K562 (cell line): Measurements from ENCODE around the gene PIK3CB. TPM values are rescaled to one million over a fixed set of nuclear protein-coding genes. Genes with fewer than 3 reads are reported as not detected.

Experiments used
- ARID1B ChIP-seq: fragments of 450-650 bp; IDR thresholded peaks from 2 replicates; pipeline ENCODE4 v1.6.1; 2016; ENCODE audit warnings: antibody characterized with exemption, mild to moderate bottlenecking, inconsistent platforms
- CBFA2T3 ChIP-seq: fragments of 450-650 bp; IDR thresholded peaks from 2 replicates; pipeline ENCODE4 v1.6.1; 2017
- CCNT2 ChIP-seq: IDR thresholded peaks from 2 replicates; pipeline ENCODE4 v1.6.1; 2011; ENCODE audit warnings: borderline replicate concordance, low read depth, mild to moderate bottlenecking, moderate library complexity, mixed read lengths, low read length; ENCODE audit not compliant: insufficient read length; ENCODE audit errors: extremely low read depth
- CREB1 ChIP-seq, 2 experiments: sonication (generic) in 1 of 2; formaldehyde crosslinking in 1 of 2; IDR thresholded peaks; 2 replicates each; pipeline versions ENCODE4 v1.6.1 to v1.8.0; 2012 to 2022; ENCODE audit warnings: inconsistent platforms in 1 of 2, mild to moderate bottlenecking in 1 of 2, missing genetic modification reagents in 1 of 2, moderate library complexity in 1 of 2
- DPF2 ChIP-seq: fragments of 450-650 bp; IDR thresholded peaks from 2 replicates; pipeline ENCODE4 v1.6.1; 2016
- EP300 ChIP-seq: IDR thresholded peaks from 2 replicates; pipeline ENCODE4 v1.6.1; 2012; ENCODE audit warnings: low read length, improper control_type of control experiment
- ETV1 ChIP-seq: fragments of 450-650 bp; conservative IDR thresholded peaks from 2 replicates; pipeline ENCODE4 v1.6.1; 2016; ENCODE audit warnings: missing genetic modification characterization, control low read depth, low read depth, missing compliant biosample characterization
- EZH2 ChIP-seq: IDR thresholded peaks from 2 replicates; pipeline ENCODE4 v1.6.1; 2012; ENCODE audit warnings: low read depth, mild to moderate bottlenecking, inconsistent platforms, low read length, borderline replicate concordance
- FOXA3 ChIP-seq, 2 experiments: fragments of 450-650 bp in 1 of 2; sonication (generic) in 1 of 2; formaldehyde crosslinking; IDR thresholded peaks in 1 of 2; conservative IDR thresholded peaks in 1 of 2; 2 replicates each; pipeline versions ENCODE4 v1.4.0 to v1.8.0; 2020 to 2022; ENCODE audit warnings: mild to moderate bottlenecking in 2 of 2, missing genetic modification reagents in 1 of 2
- GABPB2 ChIP-seq: fragments of 250-450 bp; sonication (Bioruptor Pico); conservative IDR thresholded peaks from 2 replicates; pipeline ENCODE4 v1.5.1; 2021; ENCODE audit warnings: mild to moderate bottlenecking
- HNRNPLL ChIP-seq: fragments of 200-400 bp; formaldehyde crosslinking; IDR thresholded peaks from 2 replicates; pipeline ENCODE4 v1.6.1; 2017; ENCODE audit warnings: low read length, low read depth, mild to moderate bottlenecking; ENCODE audit not compliant: poor library complexity, severe bottlenecking
- KLF6 ChIP-seq: fragments of 250-450 bp; sonication (Bioruptor Pico); IDR thresholded peaks from 2 replicates; pipeline ENCODE4 v1.4.0; 2020; ENCODE audit warnings: mild to moderate bottlenecking, moderate library complexity, borderline replicate concordance
- MCM2 ChIP-seq: fragments of 450-650 bp; IDR thresholded peaks from 2 replicates; pipeline ENCODE4 v1.6.1; 2017; ENCODE audit warnings: low read depth, mild to moderate bottlenecking
- MTA2 ChIP-seq: fragments of 450-650 bp; IDR thresholded peaks from 2 replicates; pipeline ENCODE4 v1.6.1; 2016; ENCODE audit warnings: low read depth
- MTA3 ChIP-seq: fragments of 450-650 bp; formaldehyde crosslinking; IDR thresholded peaks from 2 replicates; pipeline ENCODE4 v1.6.1; 2017; ENCODE audit warnings: mild to moderate bottlenecking, borderline replicate concordance
- NFE2 ChIP-seq: IDR thresholded peaks from 2 replicates; pipeline ENCODE4 v1.6.1; 2014; ENCODE audit warnings: antibody characterized with exemption, low read depth
- NONO ChIP-seq, 2 experiments: fragments of 200-400 bp in 1 of 2; fragments of 450-650 bp in 1 of 2; formaldehyde crosslinking in 1 of 2; IDR thresholded peaks; 2 replicates each; pipeline ENCODE4 v1.6.1; 2017; ENCODE audit warnings: low read depth in 2 of 2, mild to moderate bottlenecking in 2 of 2, moderate library complexity in 2 of 2, low read length in 1 of 2
- SAP30 ChIP-seq: fragments of 200-600 bp; sonication (generic); IDR thresholded peaks from 2 replicates; pipeline ENCODE4 v1.6.1; 2012; ENCODE audit warnings: borderline replicate concordance, low read depth, mild to moderate bottlenecking, moderate library complexity, low read length, control low read depth, inconsistent platforms; ENCODE audit not compliant: insufficient read depth, poor library complexity, severe bottlenecking
- SOX6 ChIP-seq: fragments of 450-650 bp; IDR thresholded peaks from 2 replicates; pipeline ENCODE4 v1.6.1; 2014; ENCODE audit warnings: mild to moderate bottlenecking
- TCF3 ChIP-seq: sonication (generic); formaldehyde crosslinking; IDR thresholded peaks from 2 replicates; pipeline ENCODE4 v1.4.0; 2020; ENCODE audit warnings: mild to moderate bottlenecking, missing genetic modification reagents
- U2AF2 ChIP-seq: fragments of 200-400 bp; formaldehyde crosslinking; optimal IDR thresholded peaks from 2 replicates; pipeline ENCODE3; 2017; ENCODE audit warnings: low read depth, mild to moderate bottlenecking, low read length
- polyA plus RNA-seq, 8 experiments: library from polyadenylated mRNA; depleted of rRNA in 4 of 8; stranded (reverse) in 5 of 8; unstranded in 3 of 8; fragments of >200 nt; fragmentation: Nextera tagmentation in 2 of 8; fragmentation: Illumina TruSeq in 1 of 8; extraction: Ambion mirVana in 2 of 8; extraction: Trizol in 1 of 8; gene quantifications; 2 replicates each; pipeline versions ENCODE4 v1.2.1 to v1.2.3, GENCODE V29; 2011 to 2014; ENCODE audit warnings: inconsistent platforms in 1 of 8, missing spikeins in 1 of 8
- total RNA-seq, 7 experiments: library from RNA; depleted of rRNA in 6 of 7; stranded (reverse); fragments of >200 nt in 6 of 7; fragmentation: Illumina TruSeq in 2 of 7; extraction: Trizol in 2 of 7; gene quantifications; 2 replicates each; pipeline versions ENCODE4 v1.2.1 to v1.2.3, GENCODE V29; 2011 to 2021; ENCODE audit warnings: low replicate concordance in 1 of 7
- TF ChIP-seq, protein P1 (sequence below): fragments of 450-650 bp; formaldehyde crosslinking; IDR thresholded peaks from 2 replicates; pipeline ENCODE4 v1.4.0; 2022; ENCODE audit warnings: mild to moderate bottlenecking, moderate library complexity
- TF ChIP-seq, protein P2 (sequence below): fragments of 250-450 bp; sonication (Bioruptor Pico); IDR thresholded peaks from 2 replicates; pipeline ENCODE4 v1.4.0; 2020; ENCODE audit warnings: mild to moderate bottlenecking
- TF ChIP-seq, protein P3 (sequence below): IDR thresholded peaks from 2 replicates; pipeline ENCODE4 v1.6.1; 2012; ENCODE audit warnings: low read depth, low read length, improper control_type of control experiment, borderline replicate concordance
- TF ChIP-seq, protein P4 (sequence below): fragments of 250-450 bp; sonication (Bioruptor Pico); IDR thresholded peaks from 2 replicates; pipeline ENCODE4 v1.5.0; 2021

PIK3CB gene
- total and polyA plus RNA-seq, 9 of the 15 experiments (the other 6 are each of a cell fraction or from before 2014, with no cell fraction given): 15.3 to 62.6 (median 28.3) TPM

DNA sequence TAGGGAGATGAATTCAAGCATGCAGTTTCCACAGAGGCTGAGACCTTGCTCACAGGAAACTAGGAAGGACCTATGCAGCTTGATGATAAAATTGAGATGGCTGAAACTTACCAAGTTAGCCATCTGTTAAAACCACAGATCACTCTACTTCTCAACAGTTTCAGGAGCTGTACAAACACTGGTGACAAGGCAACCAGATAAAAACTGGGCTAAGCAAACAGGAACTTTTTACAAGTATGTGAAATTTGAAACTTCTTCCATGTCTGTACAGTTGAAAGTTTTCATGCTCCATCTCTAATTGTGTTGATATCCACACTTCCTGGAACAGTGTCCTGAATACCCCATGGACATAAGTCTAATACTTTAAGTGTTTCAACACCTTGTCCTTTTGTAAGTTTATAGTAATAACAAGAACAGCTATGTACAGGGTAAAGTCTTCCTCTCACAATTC, 147.9 kb downstream of the PIK3CB start (continued):
- TF ChIP-seq SOX6 (peak; percentile 63), CCNT2 (peak; percentile 60), EZH2 (no peak), EP300 (peak; percentile 90), CBFA2T3 (peak; percentile 91), MTA2 (peak; percentile 46), GABPB2 (CRISPR knock-in tag) (no peak), MCM2 (no peak), KLF6 (no peak), ARID1B (peak; percentile 91), TCF3 (CRISPR knock-in tag) (peak; percentile 90), NONO (IDR thresholded peaks at IDR 0.05; ENCODE audit: low read depth in 2 of 2, low read length in 1 of 2) (no peak), ETV1 (tag) (no peak), SAP30 (no peak), CREB1 (IDR thresholded peaks at IDR 0.05) (peak; percentile 27; the same call in 1 of the 2 replicates), CREB1 (CRISPR knock-in tag; IDR thresholded peaks at IDR 0.05) (no peak), HNRNPLL (no peak), DPF2 (peak; percentile 90), MTA3 (no peak), FOXA3 (CRISPR knock-in tag; conservative IDR thresholded peaks at IDR 0.05 in 1 of 2, IDR thresholded peaks at IDR 0.05 in 1 of 2) (peak; percentile 99), U2AF2 (no peak), NFE2 (peak; percentile 62)
- TF ChIP-seq, protein P1, sequence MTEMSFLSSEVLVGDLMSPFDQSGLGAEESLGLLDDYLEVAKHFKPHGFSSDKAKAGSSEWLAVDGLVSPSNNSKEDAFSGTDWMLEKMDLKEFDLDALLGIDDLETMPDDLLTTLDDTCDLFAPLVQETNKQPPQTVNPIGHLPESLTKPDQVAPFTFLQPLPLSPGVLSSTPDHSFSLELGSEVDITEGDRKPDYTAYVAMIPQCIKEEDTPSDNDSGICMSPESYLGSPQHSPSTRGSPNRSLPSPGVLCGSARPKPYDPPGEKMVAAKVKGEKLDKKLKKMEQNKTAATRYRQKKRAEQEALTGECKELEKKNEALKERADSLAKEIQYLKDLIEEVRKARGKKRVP: no peak
- TF ChIP-seq, protein P2, sequence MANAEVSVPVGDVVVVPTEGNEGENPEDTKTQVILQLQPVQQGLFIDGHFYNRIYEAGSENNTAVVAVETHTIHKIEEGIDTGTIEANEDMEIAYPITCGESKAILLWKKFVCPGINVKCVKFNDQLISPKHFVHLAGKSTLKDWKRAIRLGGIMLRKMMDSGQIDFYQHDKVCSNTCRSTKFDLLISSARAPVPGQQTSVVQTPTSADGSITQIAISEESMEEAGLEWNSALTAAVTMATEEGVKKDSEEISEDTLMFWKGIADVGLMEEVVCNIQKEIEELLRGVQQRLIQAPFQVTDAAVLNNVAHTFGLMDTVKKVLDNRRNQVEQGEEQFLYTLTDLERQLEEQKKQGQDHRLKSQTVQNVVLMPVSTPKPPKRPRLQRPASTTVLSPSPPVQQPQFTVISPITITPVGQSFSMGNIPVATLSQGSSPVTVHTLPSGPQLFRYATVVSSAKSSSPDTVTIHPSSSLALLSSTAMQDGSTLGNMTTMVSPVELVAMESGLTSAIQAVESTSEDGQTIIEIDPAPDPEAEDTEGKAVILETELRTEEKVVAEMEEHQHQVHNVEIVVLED (CRISPR knock-in tag): no peak
- TF ChIP-seq, protein P3, sequence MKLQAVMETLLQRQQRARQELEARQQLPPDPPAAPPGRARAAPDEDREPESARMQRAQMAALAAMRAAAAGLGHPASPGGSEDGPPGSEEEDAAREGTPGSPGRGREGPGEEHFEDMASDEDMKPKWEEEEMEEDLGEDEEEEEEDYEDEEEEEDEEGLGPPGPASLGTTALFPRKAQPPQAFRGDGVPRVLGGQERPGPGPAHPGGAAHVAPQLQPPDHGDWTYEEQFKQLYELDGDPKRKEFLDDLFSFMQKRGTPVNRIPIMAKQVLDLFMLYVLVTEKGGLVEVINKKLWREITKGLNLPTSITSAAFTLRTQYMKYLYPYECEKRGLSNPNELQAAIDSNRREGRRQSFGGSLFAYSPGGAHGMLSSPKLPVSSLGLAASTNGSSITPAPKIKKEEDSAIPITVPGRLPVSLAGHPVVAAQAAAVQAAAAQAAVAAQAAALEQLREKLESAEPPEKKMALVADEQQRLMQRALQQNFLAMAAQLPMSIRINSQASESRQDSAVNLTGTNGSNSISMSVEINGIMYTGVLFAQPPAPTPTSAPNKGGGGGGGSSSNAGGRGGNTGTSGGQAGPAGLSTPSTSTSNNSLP: peak; percentile 60; the same call in 1 of the 2 replicates
- TF ChIP-seq, protein P4, sequence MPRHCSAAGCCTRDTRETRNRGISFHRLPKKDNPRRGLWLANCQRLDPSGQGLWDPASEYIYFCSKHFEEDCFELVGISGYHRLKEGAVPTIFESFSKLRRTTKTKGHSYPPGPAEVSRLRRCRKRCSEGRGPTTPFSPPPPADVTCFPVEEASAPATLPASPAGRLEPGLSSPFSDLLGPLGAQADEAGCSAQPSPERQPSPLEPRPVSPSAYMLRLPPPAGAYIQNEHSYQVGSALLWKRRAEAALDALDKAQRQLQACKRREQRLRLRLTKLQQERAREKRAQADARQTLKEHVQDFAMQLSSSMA (CRISPR knock-in tag): no peak
